IMR-90 (cell line): ENCODE measurements around the gene LLGL1. TPM values are rescaled to one million over a fixed set of nuclear protein-coding genes. Genes with fewer than 3 reads are reported as not detected.
A peak's percentile ranks its signal among the peaks of the same experiment; 100 is the strongest.

ENCODE experiments used
- ATAC-seq: fragments of 200-7000 bp; cut with Tn5 transposase; 2 replicates; pipeline ENCODE4 v1.9.1; 2020; ENCODE audit warnings: low read depth, mild to moderate bottlenecking, moderate library complexity
- BruUV-seq: library from RNA; stranded (reverse); fragments of 400-500 nt; replicated peaks from 2 replicates; lab custom pipeline; 2021; lab: Mats Ljungman, UMichigan
- CTCF ChIA-PET: fragments of 300-600 bp; formaldehyde crosslinking; extraction: SDS; loops from one replicate; lab custom pipeline; 2021; ENCODE audit warnings: antibody characterized with exemption; lab: Yijun Ruan, JAX
- POLR2A ChIA-PET: fragments of 300-600 bp; sonication (Branson Sonifier 250); formaldehyde crosslinking; loops from one replicate; lab custom pipeline; 2022; ENCODE audit warnings: antibody characterized with exemption; ENCODE audit not compliant: unreplicated experiment; lab: Charles Lee
- DNase-seq: peaks from one replicate; pipeline ENCODE4 v3.0.0; 2013
- H2AFZ ChIP-seq: replicated peaks from 2 replicates; pipeline ENCODE3; 2013; ENCODE audit warnings: low read length, mild to moderate bottlenecking; ENCODE audit not compliant: poor library complexity
- H2AK5ac ChIP-seq: 2 replicates; pipeline ENCODE4 v1.6.1; 2013; ENCODE audit warnings: low read depth, low read length, inconsistent platforms
- H2AK9ac ChIP-seq: replicated peaks from 2 replicates; pipeline ENCODE3; 2013; ENCODE audit warnings: mild to moderate bottlenecking, low read depth, low read length, moderate library complexity; ENCODE audit not compliant: poor library complexity
- H2BK120ac ChIP-seq: 2 replicates; pipeline ENCODE4 v1.6.1; 2013; ENCODE audit warnings: low read depth, low read length, inconsistent platforms
- H2BK15ac ChIP-seq: 3 replicates; pipeline ENCODE4 v1.6.1; 2013; ENCODE audit warnings: low read depth, low read length, inconsistent platforms
- H2BK20ac ChIP-seq: 2 replicates; pipeline ENCODE4 v1.6.1; 2013; ENCODE audit warnings: low read depth, mild to moderate bottlenecking, inconsistent platforms, low read length, moderate library complexity
- H2BK5ac ChIP-seq: 2 replicates; pipeline ENCODE4 v1.6.1; 2013; ENCODE audit warnings: mild to moderate bottlenecking, low read depth, low read length, inconsistent platforms; ENCODE audit not compliant: poor library complexity, severe bottlenecking
- H3K14ac ChIP-seq: replicated peaks from 2 replicates; pipeline ENCODE4 v1.6.1; 2013; ENCODE audit warnings: low read depth, low read length, inconsistent platforms
- H3K18ac ChIP-seq: 2 replicates; pipeline ENCODE4 v1.6.1; 2013; ENCODE audit warnings: low read depth, low read length, control low read depth
- H3K23ac ChIP-seq: 2 replicates; pipeline ENCODE4 v1.6.1; 2013; ENCODE audit warnings: low read depth, low read length, inconsistent platforms
- H3K27ac ChIP-seq: 2 replicates; pipeline ENCODE4 v1.5.1; 2013; ENCODE audit warnings: mild to moderate bottlenecking, control low read depth, low read length; ENCODE audit not compliant: insufficient read depth
- H3K27me3 ChIP-seq: 2 replicates; pipeline ENCODE4 v1.6.1; 2013; ENCODE audit warnings: low read length; ENCODE audit not compliant: control insufficient read depth, insufficient read depth
- H3K36me3 ChIP-seq: 2 replicates; pipeline ENCODE4 v1.6.1; 2013; ENCODE audit warnings: low read length, mixed read lengths; ENCODE audit not compliant: control insufficient read depth, insufficient read depth
- H3K4ac ChIP-seq: 2 replicates; pipeline ENCODE4 v1.6.1; 2013; ENCODE audit warnings: low read depth, low read length, inconsistent platforms
- H3K4me1 ChIP-seq: 2 replicates; pipeline ENCODE4 v1.6.1; 2013; ENCODE audit warnings: low read length, mixed read lengths; ENCODE audit not compliant: control insufficient read depth, insufficient read depth
- H3K4me2 ChIP-seq: 2 replicates; pipeline ENCODE4 v1.6.1; 2013; ENCODE audit warnings: low read depth, mild to moderate bottlenecking, control low read depth, low read length, moderate library complexity
- H3K4me3 ChIP-seq: 2 replicates; pipeline ENCODE4 v1.5.1; 2013; ENCODE audit warnings: low read depth, mild to moderate bottlenecking, control low read depth, low read length, moderate library complexity; ENCODE audit not compliant: insufficient read depth
- H3K56ac ChIP-seq: 2 replicates; pipeline ENCODE4 v1.6.1; 2013; ENCODE audit warnings: low read length, inconsistent platforms; ENCODE audit not compliant: insufficient read depth; ENCODE audit errors: extremely low read depth
- H3K79me1 ChIP-seq, 2 experiments: 2 replicates each; pipeline ENCODE4 v1.6.1; 2013; ENCODE audit warnings: low read length in 2 of 2, inconsistent platforms in 1 of 2, low read depth in 1 of 2
- H3K9ac ChIP-seq: 2 replicates; pipeline ENCODE4 v1.6.1; 2013; ENCODE audit warnings: low read depth, low read length, control low read depth
- H3K9me1 ChIP-seq: 2 replicates; pipeline ENCODE4 v1.6.1; 2013; ENCODE audit warnings: low read length, inconsistent platforms; ENCODE audit not compliant: insufficient read depth
- H3K9me3 ChIP-seq: 2 replicates; pipeline ENCODE4 v1.6.1; 2013; ENCODE audit warnings: low read length; ENCODE audit not compliant: control insufficient read depth, insufficient read depth
- H4K20me1 ChIP-seq: 2 replicates; pipeline ENCODE4 v1.6.1; 2013; ENCODE audit warnings: low read length, inconsistent platforms; ENCODE audit not compliant: insufficient read depth
- H4K5ac ChIP-seq: 2 replicates; pipeline ENCODE4 v1.6.1; 2013; ENCODE audit warnings: mild to moderate bottlenecking, low read depth, low read length, control low read depth
- H4K8ac ChIP-seq, 2 experiments: 2 replicates each; pipeline ENCODE4 v1.6.1; 2013; ENCODE audit warnings: low read depth in 2 of 2, low read length in 2 of 2, control low read depth in 1 of 2, inconsistent platforms in 1 of 2
- H4K91ac ChIP-seq: 2 replicates; pipeline ENCODE4 v1.6.1; 2013; ENCODE audit warnings: low read depth, low read length, inconsistent platforms; ENCODE audit not compliant: insufficient read depth
- BHLHE40 ChIP-seq: fragments of 150-350 bp; IDR thresholded peaks from 2 replicates; pipeline ENCODE4 v1.6.1; 2016; ENCODE audit warnings: mild to moderate bottlenecking, low read depth, low read length
- CEBPB ChIP-seq: IDR thresholded peaks from 2 replicates; pipeline ENCODE4 v1.6.1; 2012; ENCODE audit warnings: low read depth, low read length, improper control_type of control experiment
- CHD1 ChIP-seq: IDR thresholded peaks from 2 replicates; pipeline ENCODE4 v1.6.1; 2012; ENCODE audit warnings: low read depth, low read length, improper control_type of control experiment
- CTCF ChIP-seq: conservative IDR thresholded peaks from 2 replicates; pipeline ENCODE4 v1.5.1; 2012; ENCODE audit warnings: mild to moderate bottlenecking, low read depth, low read length, improper control_type of control experiment
- FOS ChIP-seq: fragments of 150-350 bp; IDR thresholded peaks from 2 replicates; pipeline ENCODE4 v1.6.1; 2016; ENCODE audit warnings: low read depth, low read length
- MAFK ChIP-seq: IDR thresholded peaks from 2 replicates; pipeline ENCODE4 v1.6.1; 2012; ENCODE audit warnings: low read depth, low read length, improper control_type of control experiment
- MAZ ChIP-seq: IDR thresholded peaks from 2 replicates; pipeline ENCODE4 v1.6.1; 2012; ENCODE audit warnings: low read depth, mild to moderate bottlenecking, low read length, improper control_type of control experiment, moderate library complexity, borderline replicate concordance
- MXI1 ChIP-seq: IDR thresholded peaks from 2 replicates; pipeline ENCODE4 v1.6.1; 2012; ENCODE audit warnings: low read depth, mild to moderate bottlenecking, low read length, moderate library complexity, borderline replicate concordance
- NFE2L2 ChIP-seq: fragments of 150-350 bp; IDR thresholded peaks from 2 replicates; pipeline ENCODE4 v1.6.1; 2016; ENCODE audit warnings: low read depth, mild to moderate bottlenecking, low read length
- POLR2A ChIP-seq: IDR thresholded peaks from 2 replicates; pipeline ENCODE4 v1.6.1; 2012; ENCODE audit warnings: mild to moderate bottlenecking, low read depth, low read length
- RAD21 ChIP-seq: IDR thresholded peaks from 2 replicates; pipeline ENCODE4 v1.6.1; 2012; ENCODE audit warnings: low read length, improper control_type of control experiment
- RCOR1 ChIP-seq: IDR thresholded peaks from 2 replicates; pipeline ENCODE4 v1.6.1; 2012; ENCODE audit warnings: mild to moderate bottlenecking, low read length, improper control_type of control experiment; ENCODE audit not compliant: insufficient replicate concordance
- RFX5 ChIP-seq: IDR thresholded peaks from 2 replicates; pipeline ENCODE4 v1.8.0; 2012; ENCODE audit warnings: low read depth, mild to moderate bottlenecking, low read length, moderate library complexity
- SMC3 ChIP-seq: fragments of 150-350 bp; IDR thresholded peaks from 2 replicates; pipeline ENCODE4 v1.6.1; 2016; ENCODE audit warnings: low read depth, mild to moderate bottlenecking, antibody characterized with exemption, low read length, moderate library complexity
- WGBS, 2 experiments: methylation state at CpG; one replicate each; pipeline versions ENCODE4 v1.1.5 to v1.1.7; 2013; ENCODE audit warnings: missing lambda C conversion rate in 2 of 2; ENCODE audit not compliant: insufficient read length in 1 of 2; ENCODE audit errors: extremely low coverage in 2 of 2; 5-methylcytosine and 5-hydroxymethylcytosine counted together
- dilution Hi-C: fragments of 300-500 bp; cut with HindIII; formaldehyde crosslinking; loops from one replicate; pipeline ENCODE4 v1.14.3; 2018; ENCODE audit warnings: low sequenced_read_pairs; ENCODE audit not compliant: unreplicated experiment
- in situ Hi-C: fragments of 300-500 bp; cut with MboI; formaldehyde crosslinking; loops from 3 replicates; pipeline ENCODE4 v1.14.3; 2019; ENCODE audit warnings: low sequenced_read_pairs, inconsistent platforms, mixed read lengths
- intact Hi-C: fragments of 100-400 bp; cut with micrococcal nuclease; formaldehyde crosslinking; loops from 2 replicates; pipeline ENCODE4 v1.10.0; 2022
- polyA plus RNA-seq, 3 experiments: library from polyadenylated mRNA; depleted of rRNA; stranded (reverse); fragments of >200 nt; gene quantifications; 2 replicates each; pipeline ENCODE4 v1.2.3, GENCODE V29; 2012; ENCODE audit warnings: low replicate concordance in 1 of 3
- total RNA-seq: library from RNA; depleted of rRNA; stranded (reverse); fragments of >200 nt; gene quantifications from 2 replicates; pipeline ENCODE4 v1.2.3, GENCODE V29; 2012
- TF ChIP-seq, protein P1 (sequence below): fragments of 150-350 bp; IDR thresholded peaks from 2 replicates; pipeline ENCODE4 v1.6.1; 2017; ENCODE audit warnings: mild to moderate bottlenecking, antibody characterized with exemption, low read length, low read depth

The LLGL1 gene
- total and polyA plus RNA-seq, 2 of the 4 experiments (the other 2 are of a cell fraction): 40.1 to 52.9 TPM

DNA sequence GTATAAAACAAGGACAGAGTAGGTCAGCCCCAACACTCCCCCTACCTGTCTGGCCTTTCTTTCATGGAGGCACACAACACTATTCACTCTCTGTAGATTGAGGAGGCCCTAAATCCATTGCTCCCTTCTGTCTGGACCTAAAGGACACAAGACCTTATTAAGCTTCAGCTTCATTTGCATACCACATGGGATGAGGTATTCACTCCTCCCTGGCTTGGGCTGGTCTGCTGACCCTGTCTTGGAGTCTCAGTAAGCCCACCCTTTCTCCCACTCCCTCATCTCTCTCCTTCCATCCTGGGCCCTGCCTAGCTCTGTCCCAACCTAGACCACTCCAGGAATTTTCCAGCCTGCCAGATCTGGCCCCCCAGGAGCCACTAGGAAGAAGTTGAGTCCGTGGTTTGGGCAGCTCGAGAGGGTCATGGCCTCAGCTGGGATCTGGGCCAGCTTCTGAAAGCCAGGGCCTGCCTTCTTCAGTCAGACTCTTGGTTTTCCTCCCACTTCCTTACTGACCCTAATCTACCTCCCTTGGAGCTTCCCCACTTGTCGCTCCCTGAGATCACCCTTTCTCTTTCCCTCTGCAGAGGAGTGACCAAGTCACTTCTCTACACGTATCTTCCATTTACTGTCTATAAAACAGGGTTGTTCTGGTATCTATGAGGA is 6.5 kb upstream of the LLGL1 start:
- no peak overlapping the region for H3K14ac ChIP-seq
- H3K4ac ChIP-seq: no peak overlapping the region; the same call in 1 of the 2 replicates
- no peak overlapping the region for H2BK5ac ChIP-seq
- H2AFZ ChIP-seq: peak overlapping the region; percentile 71
- H3K18ac ChIP-seq: no peak overlapping the region; the same call in 1 of the 2 replicates
- peak overlapping the region; percentile 9; the same call in 1 of the 2 replicates for H2BK20ac ChIP-seq
- POLR2A ChIA-PET: no interaction called here
- no peak overlapping the region for H4K5ac ChIP-seq
- 0% methylated on average over 1 of the region's 4 CpGs; no CpG with 5 or more reads in 1 of the 2 experiments for WGBS, 2 experiments
- 0 out of 2 replicates have a peak, but pooled peaks cover under 1% of the 10 kb centered on the region for H4K20me1 ChIP-seq
- no peaks in the 10 kb centered on the region for H3K36me3 ChIP-seq
- H3K9me1 ChIP-seq: peaks cover 14% of the 10 kb centered on the region
- H3K56ac ChIP-seq: no peak overlapping the region
- H3K4me2 ChIP-seq: no peak overlapping the region; the same call in 1 of the 2 replicates
- intact Hi-C loops: no loop called here
- no peak overlapping the region; the same call in 1 of the 2 replicates for H2AK5ac ChIP-seq
- DNase-seq (peak; percentile 63), ATAC-seq (peak; percentile 69)
- H3K9ac ChIP-seq: no peak overlapping the region
- no peak overlapping the region for H4K91ac ChIP-seq
- peaks cover 12% of the 10 kb centered on the region for H3K4me1 ChIP-seq
- in situ Hi-C loops: no loop called here
- BruUV-seq: no TSS peak
- peak overlapping the region; percentile 3 for H2AK9ac ChIP-seq
- H3K23ac ChIP-seq: no peak overlapping the region
- peak overlapping the region in 1 of 2 experiments; percentile 52; a peak in 1 of 4 replicates for H4K8ac ChIP-seq
- H2BK15ac ChIP-seq: no peak overlapping the region
- no peak overlapping the region for H3K27ac ChIP-seq
- no peaks in the 10 kb centered on the region for H3K79me1 ChIP-seq
- no peak overlapping the region for H2BK120ac ChIP-seq
- H3K9me3 ChIP-seq: no peaks in the 10 kb centered on the region
- no peaks in the 10 kb centered on the region for H3K27me3 ChIP-seq
- CTCF ChIA-PET: interaction anchor here (0.6 kb wide), 1 partner anchor 132 kb away, joined by 3 read pairs; no protein-coding TSS in a partner anchor
- H3K4me3 ChIP-seq: no peak overlapping the region
- dilution Hi-C loops: no loop called here
- TF ChIP-seq FOS: no peak
- TF ChIP-seq RFX5: no peak
- no peak for TF ChIP-seq CEBPB
- TF ChIP-seq POLR2A: no peak
- no peak for TF ChIP-seq CTCF
- no peak for TF ChIP-seq SMC3
- no peak for TF ChIP-seq MAZ
- TF ChIP-seq BHLHE40: no peak
- no peak for TF ChIP-seq CHD1
- no peak for TF ChIP-seq RCOR1
- TF ChIP-seq, protein P1, sequence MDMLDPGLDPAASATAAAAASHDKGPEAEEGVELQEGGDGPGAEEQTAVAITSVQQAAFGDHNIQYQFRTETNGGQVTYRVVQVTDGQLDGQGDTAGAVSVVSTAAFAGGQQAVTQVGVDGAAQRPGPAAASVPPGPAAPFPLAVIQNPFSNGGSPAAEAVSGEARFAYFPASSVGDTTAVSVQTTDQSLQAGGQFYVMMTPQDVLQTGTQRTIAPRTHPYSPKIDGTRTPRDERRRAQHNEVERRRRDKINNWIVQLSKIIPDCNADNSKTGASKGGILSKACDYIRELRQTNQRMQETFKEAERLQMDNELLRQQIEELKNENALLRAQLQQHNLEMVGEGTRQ: no peak
- no peak for TF ChIP-seq NFE2L2
- no peak for TF ChIP-seq MXI1
- no peak for TF ChIP-seq RAD21
- no peak for TF ChIP-seq MAFK
